SW480 (cell line): ENCODE data around the gene DNAJB13.
"Not testable (repeated sequence)": the region's sequence is repeated elsewhere in the genome, so short reads cannot be mapped to it uniquely, and the experiment has no call there.

ENCODE experiments used
- DNase-seq: peaks from one replicate; pipeline ENCODE4 v3.0.0-alpha.2; 2016; ENCODE audit warnings: low spot score

Gene DNAJB13, protein sequence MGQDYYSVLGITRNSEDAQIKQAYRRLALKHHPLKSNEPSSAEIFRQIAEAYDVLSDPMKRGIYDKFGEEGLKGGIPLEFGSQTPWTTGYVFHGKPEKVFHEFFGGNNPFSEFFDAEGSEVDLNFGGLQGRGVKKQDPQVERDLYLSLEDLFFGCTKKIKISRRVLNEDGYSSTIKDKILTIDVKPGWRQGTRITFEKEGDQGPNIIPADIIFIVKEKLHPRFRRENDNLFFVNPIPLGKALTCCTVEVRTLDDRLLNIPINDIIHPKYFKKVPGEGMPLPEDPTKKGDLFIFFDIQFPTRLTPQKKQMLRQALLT

DNA sequence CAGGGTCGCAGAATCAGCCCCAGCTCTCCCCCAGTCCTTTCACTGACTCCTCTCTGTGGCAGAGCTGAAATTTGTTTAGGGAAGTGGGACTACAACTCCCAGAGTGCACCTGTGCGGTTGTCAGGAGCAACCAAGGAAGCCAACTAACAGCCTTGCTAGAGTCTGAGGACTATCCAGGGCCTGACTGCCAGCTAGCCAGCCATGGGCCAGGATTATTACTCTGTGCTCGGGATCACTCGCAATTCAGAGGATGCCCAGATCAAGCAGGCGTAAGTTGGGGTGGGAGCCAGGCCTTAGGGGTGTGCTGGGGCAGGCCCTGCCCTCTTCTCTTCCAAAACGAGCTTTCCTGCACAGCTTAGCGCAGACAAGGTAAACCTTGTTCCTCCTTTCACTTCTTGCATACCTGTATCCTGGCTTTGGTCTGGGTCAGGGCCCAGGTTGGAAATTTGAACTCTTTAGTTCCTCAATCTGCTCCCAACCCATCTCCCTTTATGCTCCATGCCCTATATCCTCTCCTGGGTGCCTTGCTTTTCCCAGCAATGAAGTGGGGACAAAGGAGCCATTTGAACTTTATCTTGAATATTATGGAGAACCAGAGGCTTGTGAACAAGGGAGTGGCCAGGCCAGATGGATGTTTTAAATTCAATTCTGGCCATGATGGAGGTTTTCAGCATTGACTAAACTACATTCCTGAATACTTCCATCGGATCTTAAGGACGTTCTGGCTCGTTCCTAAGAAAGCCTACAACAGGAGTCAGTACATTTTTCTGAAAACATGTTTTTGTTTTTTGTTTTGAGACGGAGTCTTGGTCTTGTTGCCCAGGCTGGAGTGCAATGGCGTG, at the start of gene DNAJB13:
Gene DNAJB13 (plus strand): TSS at position 158 of the 842 bp plus-strand sequence. CDS start 44 bp downstream, at position 202.
- DNase-seq: peak; percentile 46

DNA sequence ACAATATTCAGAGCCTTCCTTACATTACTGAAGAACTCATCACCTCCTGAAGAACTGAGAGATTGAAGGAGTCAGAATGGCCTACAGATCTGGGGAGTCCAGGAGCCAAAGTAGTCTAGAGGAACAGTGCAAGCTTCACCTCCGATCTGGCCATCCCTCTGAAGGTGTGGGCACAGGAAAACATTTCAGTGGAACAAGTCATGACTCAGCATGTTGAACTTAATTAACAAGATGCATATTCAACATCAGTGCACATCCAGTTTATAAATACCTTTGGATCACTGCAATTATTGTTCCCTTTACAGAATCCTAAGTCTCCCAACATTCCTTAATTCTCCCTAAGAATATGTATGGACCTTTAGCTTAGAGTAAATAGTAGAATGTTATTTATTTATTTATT, 48.5 kb upstream of the DNAJB13 start:
- DNase-seq: no peak

DNA sequence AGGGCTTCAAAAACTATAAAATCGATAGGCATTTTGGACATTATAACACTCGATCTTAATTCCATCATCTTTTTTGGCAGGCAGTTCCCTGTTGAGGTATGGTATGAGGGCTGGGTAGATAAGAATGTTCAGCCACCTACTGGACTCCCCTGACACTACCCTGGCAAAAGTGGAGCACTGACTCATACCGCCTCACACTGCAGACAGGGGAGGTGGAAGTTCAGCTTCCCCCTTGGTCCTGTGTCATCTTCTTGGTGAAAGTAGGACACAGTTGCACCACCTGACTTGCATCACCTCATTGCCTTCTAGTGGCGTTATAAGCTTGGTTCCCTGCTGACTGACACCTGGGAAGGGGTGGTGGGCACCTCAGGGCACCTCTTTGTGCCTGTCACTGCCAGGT, 43.6 kb upstream of the DNAJB13 start:
- DNase-seq: peak; percentile 43

DNA sequence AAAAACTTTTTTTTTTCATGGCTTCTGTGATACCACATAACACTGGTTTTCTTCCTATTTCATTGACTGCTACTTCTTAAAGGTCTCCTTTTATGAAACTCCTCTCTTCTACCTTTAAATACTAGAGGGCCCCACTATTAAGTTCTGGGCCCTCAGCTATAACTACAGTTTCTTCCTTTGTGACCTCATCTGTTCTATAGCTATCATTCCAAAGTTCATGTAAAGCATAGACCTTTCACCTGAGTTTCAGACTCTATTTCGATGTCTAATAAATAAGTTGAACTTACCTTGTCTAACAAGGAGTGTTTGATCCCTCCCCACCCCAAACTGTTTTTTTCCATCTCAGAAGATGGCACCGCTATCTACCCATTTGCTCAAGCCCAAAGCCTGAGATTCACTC, 38.8 kb upstream of the DNAJB13 start:
- no peak for DNase-seq

DNA sequence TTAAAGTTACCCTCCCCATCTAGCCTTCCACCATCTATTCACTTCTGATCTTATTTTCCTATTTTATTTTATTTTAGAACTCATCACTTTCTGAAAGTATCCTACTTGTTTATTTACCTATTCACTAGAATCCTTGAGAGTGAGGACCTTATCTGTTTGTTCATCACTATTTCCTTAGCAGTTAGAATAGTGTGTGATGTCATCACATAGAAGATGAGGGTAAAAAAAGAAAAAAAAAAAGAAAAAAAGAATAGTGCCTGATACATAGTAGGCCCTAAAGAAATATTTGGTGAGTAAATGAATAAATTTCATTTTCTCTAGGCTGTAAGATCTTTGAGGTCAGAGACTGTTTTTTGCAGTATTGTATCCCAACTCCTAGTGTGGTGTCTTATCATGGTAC, 37.4 kb upstream of the DNAJB13 start:
- no peak for DNase-seq

DNA sequence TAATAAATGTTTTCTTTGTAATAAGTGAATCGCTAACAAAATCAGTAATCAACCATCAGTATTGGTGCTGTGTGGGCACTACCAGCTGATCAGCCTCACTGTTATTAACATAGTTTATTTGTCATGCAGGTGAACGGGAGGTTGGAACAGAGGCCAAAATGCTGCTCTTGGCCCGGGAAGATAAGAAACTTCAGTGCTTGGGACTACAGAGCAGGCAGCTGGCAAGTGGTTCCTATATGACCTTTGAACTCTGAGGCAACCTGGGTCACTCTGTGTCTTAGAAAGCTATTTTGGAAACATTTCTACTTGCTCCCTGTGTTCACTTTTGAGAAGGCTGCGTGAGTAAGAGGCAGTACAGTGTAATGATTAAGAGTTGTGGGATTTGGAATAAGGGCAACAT, 36.5 kb upstream of the DNAJB13 start:
- no peak for DNase-seq

DNA sequence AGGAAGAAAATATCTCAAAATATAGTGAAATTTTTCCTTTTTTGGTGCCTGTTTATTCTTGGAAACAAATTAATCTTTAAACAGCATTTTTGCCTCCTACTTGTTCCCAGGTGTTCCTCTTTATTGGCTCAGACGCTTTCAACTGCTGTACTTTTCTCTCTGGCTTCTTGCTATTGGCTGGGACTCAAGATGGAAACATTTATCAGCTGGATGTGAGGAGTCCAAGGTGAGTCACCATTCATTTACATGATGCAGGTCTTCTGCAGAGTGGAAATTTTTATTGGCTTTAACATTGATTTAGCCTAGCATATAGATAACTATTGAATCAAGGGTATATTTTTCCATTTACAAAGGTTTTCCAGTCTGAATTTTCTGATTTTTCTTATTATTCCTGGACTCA, 34.4 kb upstream of the DNAJB13 start:
- no peak for DNase-seq

DNA sequence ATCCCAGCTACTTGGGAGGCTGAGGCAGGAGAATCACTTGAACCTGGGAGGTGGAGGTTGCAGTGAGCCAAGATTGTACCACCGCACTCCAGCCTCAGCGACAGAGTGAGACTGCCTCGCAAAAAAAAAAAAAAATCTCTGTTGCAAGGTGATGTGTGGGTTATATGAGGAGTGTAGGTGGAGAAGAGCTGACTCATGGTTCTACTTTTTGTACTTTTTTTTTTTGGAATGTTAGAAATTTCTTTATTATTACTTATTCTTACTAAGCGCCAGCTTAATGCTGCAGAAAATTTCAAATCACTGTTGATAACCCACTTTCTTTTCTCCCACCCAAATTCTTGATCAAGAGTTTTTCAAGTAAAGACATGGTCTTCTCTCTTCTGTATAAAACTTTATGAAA, 29.6 kb upstream of the DNAJB13 start:
- DNase-seq: no peak

DNA sequence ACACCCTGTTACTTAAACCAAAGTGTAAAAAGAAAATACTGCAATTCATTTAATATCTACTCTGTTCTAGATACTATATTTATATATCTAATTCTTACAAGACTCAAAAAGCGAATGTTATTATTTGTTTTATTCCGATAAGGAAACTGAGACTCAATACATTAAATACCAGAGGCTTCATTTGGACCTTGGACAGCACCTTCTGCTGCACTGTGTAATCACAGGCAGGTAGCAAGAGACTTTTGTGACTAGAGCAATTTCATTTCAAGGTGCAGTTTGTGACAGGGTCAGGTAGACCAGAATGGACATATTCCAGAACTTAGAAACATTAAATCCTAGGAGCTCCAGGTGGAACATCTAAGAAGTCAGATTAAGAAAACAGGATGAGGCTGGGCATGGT, 21.4 kb upstream of the DNAJB13 start:
- DNase-seq: no peak

DNA sequence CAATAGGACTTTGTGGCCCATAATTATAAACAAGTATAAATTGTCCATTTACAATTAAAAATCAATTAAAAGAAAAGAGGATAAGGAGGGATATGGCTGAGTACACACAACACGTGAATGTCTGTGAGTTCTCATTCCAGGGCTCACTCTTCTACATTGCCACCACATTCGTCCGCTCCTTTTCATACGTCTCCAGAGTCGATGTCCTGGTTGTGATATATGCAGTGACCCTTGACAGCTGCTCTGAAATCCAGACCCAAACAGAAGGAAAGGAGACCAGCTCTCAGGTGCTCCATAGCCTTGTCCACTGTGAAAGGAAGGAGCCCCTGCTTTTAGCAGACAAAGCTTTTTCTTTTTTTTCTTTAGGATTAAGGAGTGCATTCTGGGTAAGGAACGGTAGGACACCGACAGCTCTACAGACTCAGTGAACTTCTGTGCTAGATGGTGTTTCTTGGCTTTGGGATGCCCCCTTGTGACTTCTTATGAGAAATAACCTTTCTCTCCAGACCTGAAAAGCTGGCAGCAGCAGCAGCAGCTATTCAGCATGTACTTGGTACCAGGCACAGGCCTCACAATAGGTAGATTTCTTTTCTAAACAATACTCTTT, 19.7 kb upstream of the DNAJB13 start:
- DNase-seq: peak; percentile 75

DNA sequence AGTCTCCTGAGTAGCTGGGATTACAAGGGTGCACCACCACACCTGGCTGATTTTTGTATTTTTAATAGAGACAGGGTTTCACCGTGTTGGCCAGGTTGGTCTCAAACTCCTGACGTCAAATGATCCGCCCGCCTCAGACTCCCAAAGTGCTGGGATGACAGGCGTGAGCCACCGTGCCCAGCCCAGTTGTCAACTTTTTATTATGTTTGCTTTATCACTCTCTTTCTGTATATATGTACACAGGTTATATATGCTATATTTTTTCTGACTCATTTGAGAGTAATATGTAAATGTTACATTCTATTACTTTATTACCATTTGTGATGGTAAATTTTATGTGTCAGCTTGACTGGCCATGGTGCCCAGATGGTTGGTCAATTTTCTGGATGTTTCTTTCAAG, 18.9 kb upstream of the DNAJB13 start:
- DNase-seq: no peak

DNA sequence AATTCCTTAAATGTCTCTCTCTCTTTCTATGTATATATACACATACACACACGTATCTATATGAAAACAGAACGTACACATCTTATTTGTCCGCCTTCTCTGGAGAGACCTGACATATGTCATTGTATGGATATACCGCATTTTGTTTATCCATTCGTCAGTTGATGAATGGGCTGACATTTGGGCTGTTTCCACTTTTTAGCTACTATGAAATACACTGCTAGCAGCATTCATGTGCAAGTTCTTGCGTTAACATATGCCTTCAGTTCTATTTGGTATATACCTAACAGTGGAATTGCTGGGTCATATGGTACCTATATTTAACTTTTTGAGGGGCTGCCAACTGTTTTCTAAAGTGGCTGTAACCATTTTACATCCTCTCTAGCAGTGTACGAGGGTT, 18.0 kb upstream of the DNAJB13 start:
- no peak for DNase-seq

DNA sequence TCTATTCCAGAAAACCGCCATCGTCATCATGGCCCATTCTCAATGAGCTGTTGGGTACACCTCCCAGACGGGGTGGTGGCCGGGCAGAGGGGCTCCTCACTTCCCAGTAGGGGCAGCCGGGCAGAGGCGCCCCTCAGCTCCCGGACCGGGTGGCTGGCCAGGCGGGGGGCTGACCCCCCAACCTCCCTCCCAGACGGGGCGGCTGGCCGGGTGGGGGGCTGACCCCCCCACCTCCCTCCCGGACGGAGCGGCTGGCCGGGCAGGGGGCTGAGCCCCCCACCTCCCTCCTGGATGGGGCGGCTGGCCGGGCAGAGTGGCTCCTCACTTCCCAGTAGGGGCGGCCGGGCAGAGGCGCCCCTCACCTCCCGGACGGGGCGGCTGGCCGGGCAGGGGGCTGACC, 14.8 kb upstream of the DNAJB13 start:
- DNase-seq: not testable (repeated sequence)

DNA sequence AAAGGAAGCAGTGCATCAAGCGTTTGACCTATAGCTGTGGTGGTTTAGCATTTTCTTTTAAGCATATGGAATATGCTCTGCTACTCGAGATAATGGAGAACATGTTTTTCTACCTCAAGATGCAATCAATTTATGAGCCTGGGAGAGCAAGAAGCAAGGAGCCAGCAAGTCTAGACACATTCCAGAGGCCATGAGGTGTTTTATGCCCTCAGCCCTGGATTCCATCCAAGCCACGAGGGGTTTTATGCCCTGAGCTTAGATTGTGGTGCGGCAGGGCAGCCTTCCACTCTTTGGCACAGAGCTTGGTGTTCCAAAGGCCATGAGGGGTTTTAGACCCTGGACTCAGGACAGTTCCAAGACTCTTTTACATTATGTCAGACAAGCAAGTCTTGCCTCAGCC, 11.7 kb upstream of the DNAJB13 start:
- no peak for DNase-seq

DNA sequence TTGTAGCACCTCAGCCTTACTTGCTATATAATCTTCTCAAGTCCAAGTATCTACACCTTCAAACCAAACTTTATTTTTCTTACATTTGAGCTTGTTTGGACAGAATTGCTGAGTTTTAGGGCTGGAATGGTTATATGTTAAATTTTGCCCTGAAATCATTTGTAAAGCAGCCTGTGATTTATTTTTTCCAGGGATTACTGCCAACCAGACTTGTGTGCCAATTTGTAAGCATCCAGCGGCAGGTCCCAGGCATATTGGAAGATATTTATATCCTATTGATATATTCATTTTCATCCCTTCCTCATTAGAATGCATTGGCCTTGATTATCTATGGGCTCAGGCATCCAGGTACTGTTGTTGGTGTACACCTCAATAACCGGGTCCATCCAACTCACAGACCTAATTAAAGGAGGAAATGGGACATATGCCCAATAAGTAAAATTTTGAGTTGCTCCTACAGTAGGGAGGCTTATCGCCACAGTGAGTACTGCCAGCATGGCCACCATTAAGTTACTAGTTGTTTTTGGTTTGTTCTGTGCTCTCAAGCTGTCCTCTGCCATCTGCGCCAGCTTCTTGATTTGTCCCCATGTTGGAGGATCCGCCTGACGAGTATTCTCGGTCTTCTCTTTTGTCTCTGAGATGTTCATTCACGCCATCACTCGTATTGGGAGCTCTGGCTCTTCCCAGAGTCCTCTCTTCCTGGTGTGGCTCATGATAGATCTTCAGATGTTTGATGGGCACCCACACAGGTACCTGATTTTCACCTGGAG, 9.8 kb upstream of the DNAJB13 start:
- DNase-seq: no peak

DNA sequence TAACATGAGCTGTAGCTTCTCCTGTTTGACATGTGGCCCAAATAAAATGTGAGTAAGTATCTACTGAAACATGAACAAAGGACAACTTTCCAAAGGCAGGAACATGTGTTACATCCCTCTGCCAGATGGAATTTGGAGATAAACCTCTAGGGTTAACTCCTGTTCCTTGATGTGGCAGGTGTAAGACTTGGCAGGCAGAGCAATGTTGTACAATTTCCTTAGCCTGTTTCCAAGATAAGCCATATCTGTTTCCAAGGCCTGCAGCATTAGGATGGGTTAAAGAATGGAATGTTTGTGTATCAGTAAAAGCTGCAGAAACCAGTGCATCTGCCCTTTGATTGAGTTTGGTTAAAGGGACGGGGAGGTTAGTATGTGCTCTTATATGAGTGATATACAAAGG, 8.8 kb upstream of the DNAJB13 start:
- DNase-seq: no peak

DNA sequence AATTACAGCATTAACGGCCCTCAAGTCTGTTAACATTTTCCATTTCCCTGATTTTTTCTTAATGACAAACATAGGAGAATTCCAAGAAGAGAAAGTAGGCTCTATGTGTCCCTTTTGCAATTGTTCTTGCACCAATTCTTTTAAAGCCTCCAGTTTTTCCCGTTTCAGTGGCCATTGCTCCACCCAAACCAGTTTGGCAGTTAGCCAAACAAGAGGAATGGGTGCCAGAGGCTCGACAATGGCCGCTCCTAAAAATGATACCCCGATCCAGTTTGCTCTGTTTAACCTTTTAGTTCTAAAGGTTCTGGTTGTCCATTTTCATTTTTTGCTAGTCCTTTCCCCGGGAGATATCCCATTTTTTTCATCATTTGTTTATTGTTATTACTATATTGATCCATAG, 6.7 kb upstream of the DNAJB13 start:
- no peak for DNase-seq

DNA sequence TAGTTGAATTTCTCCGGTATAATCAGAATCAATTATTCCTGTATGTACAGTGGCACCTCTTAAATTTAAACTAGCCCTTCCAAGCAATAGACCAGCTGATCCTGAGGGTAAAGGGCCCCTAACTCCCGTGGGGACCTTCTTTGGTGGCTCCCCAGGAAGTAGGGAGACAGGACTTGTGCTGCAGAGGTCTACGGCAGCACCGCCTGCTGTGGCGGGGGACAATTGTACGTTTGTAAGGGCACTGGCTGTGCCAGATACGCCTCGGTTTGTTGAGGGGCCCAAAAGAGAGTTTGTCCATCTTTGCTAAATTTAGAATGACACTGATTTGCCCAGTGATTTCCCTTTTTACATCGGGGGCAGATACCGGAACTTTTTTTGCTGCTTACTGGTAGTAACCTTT, 5.9 kb upstream of the DNAJB13 start:
- DNase-seq: no peak

DNA sequence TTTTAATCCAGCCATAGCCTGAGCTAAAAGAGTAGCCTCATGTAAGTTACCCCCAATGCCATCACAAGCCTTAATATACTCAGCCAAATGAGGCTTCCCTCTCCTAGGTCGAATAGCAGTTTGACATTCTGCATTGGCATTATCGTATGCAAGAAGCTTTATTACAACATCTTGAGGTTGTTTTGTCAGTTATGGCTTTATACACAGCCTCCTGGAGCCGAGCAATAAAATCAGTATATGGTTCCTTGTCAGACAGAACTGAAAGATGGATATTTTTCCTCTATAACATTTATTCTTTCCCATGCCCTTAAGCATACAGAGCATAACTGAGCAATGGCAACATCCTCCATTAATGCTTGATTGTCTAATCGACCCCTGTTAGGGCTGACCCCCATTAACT, 5.4 kb upstream of the DNAJB13 start:
- DNase-seq: no peak

DNA sequence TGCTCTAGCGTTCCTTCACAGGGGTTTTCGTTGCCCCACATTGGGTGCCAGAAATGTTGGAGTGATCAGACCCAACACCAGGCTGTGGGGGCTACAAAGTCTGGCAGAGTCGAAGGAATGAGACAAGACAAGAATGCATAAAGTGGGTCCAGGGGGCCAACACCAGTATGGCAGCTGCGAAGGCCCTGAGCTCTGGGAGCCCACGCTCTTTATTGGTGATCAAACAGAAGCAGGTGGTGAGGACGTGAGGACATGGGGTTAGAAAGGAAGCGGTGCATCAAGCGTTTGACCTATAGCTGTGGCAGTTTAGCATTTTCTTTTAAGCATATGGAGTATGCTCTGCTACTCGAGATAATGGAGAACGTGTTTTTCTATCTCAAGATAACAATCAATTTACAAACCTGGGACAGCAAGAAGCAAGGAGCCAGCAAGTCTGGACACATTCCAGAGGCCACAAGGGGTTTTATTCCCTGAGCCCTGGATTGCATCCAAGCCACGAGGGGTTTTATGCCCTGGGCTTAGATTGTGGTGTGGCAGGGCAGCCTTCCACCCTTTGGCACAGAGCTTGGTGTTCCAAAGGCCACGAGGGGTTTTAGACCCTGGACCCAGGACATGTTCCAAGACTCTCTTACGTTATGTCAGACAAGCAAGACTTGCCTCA, 3.9 kb upstream of the DNAJB13 start:
- DNase-seq: no peak

DNA sequence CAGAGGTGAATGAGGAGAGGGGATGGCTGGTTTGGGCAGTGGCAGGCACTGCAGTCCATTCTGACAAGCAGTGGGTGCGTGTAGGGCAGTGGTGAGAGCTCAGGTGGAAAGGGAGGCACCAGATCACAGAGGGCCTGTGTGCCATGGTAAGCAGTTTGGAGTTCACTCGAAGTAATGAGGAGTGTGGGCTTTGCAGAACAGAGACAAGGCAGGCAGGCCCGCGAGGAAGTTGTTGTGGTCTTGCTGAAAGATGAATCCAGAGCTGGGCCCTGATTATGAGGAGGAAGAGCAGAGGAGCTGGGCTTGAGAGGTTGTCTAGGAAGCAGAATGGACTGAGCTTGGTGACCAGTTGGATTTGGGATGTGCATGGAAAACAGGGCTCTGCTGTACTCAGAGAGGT, 1.6 kb upstream of the DNAJB13 start:
- no peak for DNase-seq

DNA sequence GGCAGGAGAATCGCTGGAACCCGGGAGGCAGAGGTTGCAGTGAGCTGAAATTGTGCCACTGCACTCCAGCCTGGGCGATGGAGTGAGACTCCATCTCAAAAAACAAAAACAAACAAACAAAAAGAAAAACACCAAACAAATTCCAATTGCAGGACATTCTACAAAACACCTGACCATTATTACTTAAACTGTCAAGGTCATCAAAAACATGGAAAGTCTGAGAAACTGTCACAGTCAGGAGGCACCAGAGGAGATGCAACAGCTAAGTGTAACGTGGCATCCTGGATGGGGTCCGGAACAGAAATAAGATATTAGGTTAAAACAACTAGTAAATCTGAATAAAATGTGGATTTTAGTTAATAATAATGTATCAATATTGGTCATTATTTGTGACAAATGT, 914 bp upstream of the DNAJB13 start:
- DNase-seq: no peak
